GM19463 (cell line): ENCODE measurements around the gene OMD.
"Not testable (repeated sequence)": the region's sequence is repeated elsewhere in the genome, so short reads cannot be mapped to it uniquely, and the experiment has no call there.

ENCODE experiments used
- ATAC-seq: cut with Tn5 transposase; IDR thresholded peaks from one replicate; pipeline ENCODE4 v1.9.1; 2021; ENCODE audit warnings: mild to moderate bottlenecking, moderate library complexity; ENCODE audit not compliant: unreplicated experiment

The OMD gene

DNA sequence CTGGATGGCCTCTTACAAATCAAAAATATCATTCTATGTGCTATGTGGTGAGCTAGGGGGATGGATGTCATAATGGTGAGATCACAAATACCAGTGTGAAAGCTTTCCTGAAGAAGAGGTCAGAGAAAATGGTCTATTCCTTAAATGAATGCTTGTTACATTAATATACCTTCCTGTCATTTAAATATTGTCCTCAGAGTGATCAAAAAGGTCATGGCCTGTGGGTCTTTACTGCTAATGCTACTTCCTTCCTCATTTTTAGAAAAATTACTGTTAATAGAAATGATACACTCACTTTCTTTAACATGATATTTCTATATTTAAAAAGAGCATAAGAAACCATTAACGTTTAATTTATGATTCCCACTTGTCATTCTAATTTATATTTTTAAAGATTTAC is 9.7 kb downstream of the OMD start:
- ATAC-seq: no peak

DNA sequence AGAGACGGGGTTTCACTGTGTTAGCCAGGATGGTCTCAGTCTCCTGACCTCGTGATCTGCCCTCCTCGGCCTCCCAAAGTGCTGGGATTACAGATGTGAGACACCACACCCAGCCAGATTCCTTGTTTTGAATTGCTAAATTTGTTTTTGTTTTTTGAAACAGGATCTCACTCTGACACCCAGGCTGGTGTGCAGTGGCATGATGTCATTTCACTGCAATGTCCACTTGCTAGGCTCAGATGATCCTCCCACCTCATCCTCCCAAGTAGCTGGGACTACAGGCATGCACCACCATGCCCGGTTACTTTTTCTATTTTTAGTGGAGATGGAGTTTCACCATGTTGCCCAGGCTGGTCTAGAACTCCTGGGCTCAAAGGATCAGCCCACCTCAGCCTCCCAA is 13.1 kb downstream of the OMD start:
- ATAC-seq: not testable (repeated sequence)

DNA sequence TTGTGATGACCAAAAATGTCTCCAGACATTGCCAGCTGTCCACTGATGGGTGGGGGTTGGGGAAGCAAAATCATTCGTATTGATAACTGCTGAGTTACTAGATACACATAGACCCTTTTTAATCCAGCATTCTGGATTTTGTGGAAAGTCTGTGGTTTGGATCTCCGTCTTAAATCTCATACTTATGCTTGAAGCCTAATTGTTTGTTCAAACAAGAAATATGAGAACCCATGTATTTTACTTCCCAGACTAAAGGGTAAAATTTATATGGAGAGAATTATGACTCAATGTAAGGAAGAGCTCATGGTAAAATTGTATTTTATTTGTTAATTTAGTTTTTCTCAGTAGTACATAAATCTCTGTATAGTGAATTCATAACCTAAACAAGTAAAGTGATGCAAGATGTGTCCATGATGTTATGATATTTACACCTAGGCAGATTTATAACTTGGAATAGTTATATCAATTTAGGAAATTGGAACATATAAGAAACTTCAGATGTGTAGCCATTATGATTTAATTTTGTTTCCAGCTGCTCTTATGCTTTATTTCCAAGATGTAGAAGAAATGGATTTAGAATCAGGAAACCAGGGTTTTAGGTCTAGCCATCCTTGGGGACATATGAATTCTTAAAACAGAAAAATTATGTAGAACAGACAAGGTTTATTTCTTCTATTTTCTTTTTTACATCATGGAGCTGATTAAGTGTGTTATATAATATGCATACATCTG is 15.4 kb downstream of the OMD start:
- no peak for ATAC-seq

DNA sequence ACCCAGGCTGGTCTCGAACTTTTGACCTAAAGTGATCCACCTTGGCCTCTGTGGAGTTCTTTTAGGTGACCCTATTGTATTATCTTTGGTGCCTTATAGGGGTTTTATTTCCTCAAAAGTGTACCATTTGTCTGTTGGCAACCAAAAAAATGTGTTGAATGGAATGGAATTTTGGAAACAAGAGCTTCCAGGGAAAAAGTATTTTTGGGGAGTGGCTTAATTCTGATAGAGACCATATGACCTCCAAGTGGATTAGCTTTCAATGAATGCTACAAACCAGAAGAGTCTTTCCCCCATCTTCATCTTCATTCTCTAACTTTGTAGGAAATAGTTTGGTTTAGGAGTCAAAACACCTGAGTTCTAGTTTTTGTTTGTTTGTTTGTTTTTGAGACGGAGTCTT is 16.5 kb downstream of the OMD start:
- no peak for ATAC-seq

DNA sequence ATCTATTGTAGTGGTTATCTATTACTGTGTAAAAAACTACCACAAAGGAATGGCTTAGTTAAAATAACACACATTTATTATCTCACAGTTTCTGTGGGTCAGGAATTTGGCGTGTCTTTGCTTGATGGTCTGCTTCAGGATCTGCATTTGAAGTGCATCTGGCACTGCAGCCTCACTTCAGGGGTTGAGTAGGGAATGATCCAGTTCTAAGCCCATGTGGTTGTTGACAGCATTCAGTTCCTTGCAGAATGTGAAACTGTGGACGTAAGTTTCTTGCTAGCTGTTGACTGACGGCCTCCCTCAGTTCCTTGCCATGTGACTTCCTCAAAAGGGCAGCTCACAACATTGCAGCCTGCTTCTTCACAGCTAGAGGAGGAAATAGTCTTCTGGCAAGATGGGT is 17.8 kb downstream of the OMD start:
- peak; percentile 69 for ATAC-seq

DNA sequence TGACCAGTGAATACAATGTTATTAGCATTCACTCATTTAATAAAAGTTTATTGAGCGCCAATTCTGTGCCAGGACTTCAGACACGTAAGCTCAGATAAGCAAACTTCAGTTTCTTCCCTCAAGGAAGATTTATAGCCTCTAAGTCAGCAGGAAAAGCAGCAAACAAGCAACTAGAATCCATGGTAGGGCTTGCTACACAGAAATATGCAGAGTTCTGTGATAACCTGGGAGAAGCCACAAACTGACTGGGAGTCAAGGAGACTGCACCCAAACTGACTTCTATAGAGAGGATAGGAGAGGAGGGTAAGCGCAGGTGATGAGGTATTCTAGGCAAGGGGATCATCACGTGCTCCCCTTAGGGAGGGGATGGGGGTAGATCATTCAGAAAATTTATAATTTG is 18.5 kb downstream of the OMD start:
- ATAC-seq: no peak

DNA sequence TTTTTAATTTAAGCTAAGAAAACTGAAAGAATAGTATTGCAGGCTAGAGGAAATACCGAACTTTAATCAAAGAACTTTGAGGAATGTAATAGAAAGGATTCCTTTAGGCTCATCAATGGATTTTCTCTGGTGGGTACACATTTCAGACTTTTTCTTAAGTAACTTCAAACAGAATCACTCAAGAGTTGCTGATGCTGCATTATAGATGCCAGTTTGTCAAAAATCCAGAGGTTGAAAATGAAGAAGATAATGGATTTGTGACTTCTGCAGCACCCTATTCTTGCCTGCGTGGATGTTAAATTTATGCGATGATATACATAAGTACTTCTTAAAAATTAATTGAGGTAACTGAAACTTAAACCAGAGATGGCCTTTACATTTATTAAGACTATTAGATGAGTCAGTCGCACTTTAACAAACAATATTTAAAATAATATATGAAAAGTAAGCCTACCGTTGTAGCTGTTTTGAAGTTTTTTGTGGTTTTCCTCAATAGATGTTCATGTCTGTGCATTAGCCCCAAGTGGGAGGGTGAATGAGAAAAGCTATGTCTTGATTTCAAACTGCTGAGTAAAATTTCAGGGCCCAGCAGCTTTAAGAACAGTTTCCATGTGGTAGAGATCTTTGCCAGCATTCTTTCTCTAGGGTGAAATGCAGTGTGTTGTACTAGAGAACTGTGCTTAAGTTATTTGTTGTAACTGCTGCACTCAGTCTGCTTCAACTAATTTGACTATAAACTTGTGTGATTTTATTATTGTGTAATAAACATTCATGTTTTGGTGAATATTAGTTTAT is 20.0 kb downstream of the OMD start, which contains the start of gene OGN:
Gene OGN (minus strand): TSS at position 537 of the 795 bp plus-strand sequence. CDS start 1,171 bp downstream, outside the sequence.
- ATAC-seq: no peak

DNA sequence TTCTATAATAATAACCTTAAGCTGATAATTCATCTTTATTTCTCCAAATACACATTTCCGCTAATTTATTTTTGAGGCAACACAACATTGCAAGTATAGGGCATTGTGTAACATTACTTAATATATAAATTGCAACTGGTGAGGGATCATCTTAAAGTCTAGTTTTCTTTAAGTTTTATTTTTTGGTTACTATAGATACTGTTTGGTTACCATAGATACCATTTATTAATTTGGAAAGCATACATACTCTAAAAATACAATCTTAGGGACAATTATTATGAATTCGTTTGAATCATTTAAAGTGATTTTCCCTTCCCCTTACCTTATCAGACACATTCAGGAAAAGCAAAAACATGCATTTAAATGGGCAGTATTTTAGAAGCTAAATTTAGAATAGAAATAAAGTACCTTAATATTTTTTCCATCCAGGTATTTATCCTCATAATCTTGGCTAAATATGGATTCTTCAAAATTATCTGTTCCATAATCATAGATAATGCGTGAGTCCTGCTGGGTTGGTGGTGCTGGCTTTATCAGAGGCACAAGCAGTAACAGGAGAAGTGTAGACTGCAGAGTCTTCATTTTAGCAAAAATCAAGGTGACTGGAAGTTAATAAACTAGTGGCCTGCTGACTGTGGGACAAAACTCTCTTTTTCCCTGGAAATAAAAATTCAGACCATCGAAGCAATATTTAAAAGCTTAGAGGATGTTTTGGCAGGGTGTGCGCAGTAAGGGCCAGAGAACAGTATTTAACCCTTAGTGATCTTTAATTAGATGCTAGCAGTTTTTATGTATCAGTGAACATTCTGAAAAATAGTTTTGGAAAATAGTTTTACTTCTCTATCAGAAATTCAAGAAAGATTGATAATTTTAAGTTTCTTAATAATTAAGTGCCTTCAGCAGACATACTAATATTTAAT is 21.2 kb downstream of the OMD start:
- ATAC-seq: no peak

DNA sequence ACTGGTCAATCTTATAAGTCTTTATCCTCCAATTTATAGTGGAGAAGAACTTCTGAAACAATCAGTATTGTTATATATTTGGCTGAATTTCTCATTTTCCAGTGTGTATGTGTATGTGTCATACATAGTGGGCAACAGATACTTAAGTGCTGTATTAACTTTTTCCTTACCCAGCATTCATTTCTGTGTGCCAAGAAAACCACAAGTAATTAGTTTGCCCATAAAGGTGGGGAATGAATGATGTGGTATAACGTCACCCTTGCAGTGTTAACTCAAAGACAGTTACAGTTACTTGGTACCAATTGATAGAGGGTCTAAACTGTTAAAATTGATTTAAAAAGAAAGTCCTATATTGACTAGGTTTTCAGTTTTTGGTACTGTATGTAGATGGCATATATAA is 21.9 kb downstream of the OMD start:
- no peak for ATAC-seq

DNA sequence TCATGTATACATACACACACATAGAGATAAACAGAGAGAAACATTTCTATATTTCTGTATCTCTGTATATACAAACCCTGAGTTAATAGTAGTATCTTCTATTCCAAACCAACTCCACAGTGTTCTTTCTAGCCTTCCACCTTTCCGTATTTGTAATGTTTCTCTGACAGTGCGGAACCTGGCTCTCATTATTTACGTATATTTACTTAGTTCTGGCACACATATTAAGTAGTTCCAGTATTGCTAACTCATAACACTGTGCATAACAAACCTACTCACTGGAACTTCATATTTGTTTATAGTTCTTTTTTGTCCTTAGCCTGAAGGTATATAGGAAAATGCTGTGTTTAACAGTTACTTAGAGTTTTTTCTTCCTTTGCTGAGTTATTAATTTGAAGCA is 26.4 kb downstream of the OMD start:
- ATAC-seq: no peak

DNA sequence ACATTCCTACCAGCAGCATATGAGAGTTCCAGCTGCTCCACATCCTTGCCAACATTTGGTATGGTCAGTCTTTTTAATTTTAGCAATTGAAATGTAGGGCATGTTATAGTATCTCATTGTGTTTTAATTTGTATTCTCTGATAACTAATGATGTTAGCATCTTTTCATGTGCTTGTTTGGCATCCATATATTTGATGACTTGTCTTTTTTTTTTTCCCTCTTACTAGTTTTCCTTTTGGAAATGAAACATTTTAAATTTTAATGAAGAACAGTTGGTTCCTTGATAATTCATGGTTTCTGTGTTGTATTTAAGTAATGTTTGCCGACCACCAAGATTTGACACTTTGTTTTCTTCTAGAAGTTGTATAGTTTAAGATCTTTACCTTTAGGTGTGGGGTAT is 28.7 kb downstream of the OMD start:
- ATAC-seq: no peak

DNA sequence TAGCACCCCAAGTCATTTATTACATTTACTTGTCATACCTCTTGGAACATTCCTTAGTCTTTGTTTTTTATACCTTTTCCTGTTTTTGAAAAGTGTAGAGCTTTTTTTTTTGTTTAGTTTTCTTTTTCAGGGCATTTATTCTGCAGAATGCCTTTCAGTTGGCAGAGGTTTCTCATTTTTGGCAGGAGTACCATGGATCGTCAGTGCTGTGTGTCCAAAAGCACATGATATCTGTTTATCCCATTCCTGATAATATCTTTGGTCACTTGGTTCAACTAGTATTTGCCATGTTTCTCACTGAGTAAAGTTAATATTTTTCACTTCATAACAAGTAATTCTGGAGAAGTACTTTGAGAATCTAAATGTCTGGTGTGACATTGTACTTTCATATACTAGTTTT is 30.6 kb downstream of the OMD start:
- no peak for ATAC-seq

DNA sequence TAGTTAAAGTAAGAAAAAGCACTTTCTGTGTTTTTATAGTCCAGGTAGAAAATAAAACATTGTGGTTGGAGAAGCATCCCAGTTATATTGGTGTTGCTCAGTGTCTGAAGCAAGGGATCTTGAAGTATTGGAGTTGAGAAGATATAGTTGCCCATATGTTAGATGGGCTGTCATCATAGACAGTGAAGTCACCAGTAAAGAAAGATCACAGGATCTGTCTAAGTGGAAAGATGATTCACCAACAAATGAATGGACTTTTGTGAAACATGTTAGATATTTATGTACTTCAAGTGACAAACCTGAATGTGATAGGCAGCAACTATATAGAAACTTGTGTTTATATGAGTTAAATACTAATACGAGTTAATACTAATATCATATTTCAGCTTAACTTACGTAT is 31.6 kb downstream of the OMD start:
- ATAC-seq: no peak

DNA sequence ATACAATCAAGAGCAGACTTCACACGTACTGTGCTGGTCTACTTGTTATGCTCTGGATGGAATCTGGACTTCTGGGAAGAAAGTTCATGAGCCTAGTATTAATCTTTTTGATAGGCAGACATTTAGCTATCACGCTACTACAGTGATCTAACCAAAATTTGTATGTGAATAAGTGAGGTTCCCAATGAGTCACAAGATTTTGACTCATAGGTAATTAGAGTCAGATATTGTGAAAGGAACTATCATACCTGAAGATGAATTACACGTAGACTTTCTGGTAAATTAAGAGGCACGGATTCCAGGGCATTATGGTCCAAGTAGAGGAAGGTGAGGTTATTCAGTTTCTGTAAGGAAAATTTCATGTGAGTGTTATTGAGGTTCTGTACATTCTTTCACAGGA is 38.3 kb downstream of the OMD start:
- ATAC-seq: no peak

DNA sequence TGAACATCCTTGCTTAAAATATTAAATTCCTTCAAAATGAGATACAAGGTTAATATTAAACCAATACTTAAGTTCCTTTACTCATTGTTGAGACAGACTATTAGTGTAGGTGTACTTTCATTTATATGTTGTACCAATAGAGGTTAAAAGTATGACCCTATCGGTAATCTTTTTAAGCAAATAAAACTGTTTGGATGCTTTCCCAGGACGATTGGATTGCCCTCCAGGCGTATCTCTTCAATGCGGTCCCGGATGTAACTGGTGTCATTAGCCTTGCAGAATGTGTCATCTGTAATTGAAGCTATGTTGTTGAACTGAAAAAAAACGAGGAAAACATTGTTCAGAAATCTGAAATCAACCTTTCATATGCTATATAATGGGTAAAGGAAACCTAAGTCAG is 38.8 kb downstream of the OMD start:
- no peak for ATAC-seq

DNA sequence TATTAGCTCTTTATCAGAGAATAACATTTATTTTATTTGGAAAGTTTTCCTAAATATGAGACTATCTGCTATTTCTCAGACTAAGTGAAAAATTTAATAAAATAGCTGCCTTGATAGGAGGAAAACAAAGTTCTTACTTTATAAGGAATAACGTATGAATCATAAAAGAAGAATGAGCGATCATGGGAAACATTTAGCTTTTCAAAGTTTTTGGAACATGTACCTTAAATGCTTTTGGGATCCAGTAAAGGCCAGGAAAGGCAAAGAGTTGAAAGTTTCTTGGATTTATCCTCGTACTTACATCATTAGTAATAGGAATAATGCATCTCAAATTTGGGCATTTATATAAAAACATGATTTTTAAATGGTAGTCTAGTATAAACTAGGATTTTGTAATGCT is 39.3 kb downstream of the OMD start:
- ATAC-seq: no peak

DNA sequence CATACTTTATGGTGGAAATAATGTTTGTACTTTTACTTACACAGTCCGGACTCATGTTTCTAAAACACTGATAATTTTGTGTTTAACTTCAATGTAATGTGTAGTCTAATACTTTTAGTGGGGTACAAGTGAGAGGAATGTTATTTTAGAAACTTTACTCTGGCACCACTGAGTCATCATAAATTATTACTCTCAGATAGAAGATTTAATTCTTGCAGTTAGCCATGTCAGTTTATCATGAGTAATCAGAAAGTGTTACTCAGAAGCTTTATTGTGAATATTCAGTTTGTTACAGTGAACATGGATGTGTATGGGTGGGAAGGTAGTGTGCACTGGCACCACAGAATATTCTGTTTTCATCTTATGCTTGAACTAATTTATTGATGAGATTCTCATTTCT is 39.9 kb downstream of the OMD start:
- ATAC-seq: no peak

DNA sequence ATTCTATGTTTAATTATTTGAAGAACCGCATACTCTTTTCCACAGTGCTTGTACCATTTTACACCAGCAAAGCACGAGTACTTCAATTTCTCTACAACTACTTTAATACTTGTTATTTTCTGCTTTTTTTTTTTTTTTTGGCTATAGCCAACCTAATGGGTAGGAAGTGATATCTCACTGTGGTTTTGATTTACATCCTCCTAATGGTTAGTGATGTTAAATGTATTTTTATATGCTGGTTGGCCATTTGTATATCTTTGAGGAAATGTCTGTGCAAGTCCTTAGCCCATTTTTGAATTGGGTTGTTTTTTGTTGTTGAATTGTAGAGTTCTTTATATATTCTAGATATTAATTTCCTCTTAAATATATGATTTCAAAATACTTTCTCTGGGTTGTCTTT is 42.5 kb downstream of the OMD start:
- ATAC-seq: no peak

DNA sequence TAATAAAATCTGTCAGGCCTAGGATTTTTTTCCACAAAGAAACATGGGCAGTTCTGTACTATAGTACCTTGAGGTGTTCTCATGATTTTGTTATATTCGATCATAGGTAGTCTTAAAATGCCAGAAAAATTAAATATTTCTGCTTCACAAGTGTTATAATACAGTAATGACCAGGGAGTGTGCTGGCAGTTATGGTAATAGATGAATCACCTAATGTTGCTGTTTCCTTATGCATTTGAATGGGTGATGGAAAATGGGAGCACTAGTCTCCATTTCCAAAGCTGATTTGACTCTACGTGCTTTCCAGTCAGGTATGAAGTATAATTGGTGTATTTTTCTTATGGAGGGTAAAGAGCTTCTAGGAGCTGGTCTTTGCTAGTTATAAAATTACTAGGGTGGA is 43.7 kb downstream of the OMD start:
- ATAC-seq: no peak

DNA sequence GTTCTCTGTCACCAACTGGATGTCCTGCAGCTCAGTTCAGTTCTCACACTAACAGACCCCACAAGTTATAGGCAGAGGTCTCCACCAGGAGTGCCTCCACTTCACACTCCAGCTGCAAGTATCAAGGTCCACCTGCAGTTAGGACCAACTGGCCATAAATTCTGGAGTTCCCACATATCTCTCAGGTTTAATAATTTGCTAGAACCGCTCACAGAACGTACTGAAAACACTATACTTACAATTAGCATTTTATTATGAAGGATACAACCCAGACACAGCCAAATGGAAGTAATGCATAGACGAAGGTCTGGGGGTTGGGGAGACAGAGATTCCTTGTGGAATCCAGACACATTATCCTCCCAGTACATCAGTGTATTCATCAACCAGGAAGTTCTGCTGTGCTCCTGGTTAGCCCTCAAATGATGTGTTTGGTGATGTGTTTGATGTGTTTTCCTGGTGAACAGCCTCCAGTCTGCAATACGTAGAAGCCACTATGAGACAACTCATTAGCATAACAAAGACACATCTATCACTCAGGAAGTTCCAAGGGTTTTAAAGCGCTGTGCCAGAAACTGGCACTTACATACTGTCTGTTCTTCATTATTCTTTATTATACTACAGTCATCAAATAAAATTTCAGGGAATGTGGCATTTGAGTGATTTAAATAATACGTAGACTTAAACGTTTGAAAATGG is 45.3 kb downstream of the OMD start:
- ATAC-seq: no peak

DNA sequence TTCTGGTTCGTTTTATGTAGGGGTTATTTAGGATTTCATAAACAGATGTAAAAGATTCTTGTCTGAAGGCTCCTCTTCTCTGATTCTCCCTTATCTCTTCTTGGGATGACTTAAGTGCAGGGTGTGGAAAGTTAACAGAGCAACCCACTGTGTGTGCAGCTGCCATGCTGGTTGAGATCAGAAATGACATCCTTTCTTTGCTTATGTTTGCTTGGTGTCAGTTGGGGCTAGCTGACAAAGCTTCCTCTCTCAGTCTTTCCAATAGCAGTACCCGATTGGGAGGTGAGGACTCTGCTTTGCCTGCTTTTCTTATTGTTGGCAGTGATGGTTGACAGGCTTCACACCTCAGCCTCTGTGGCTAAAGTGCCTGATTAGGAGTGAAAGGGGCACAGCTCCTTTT is 46.4 kb downstream of the OMD start:
- no peak for ATAC-seq
